Panc1 (cell line): ENCODE measurements around the gene PRXL2B. TPM values are rescaled to one million over a fixed set of nuclear protein-coding genes. Genes with fewer than 3 reads are reported as not detected.

Source experiments
- ATAC-seq: fragments of 200-7000 bp; cut with Tn5 transposase; 2 replicates; pipeline ENCODE4 v1.9.1; 2020; ENCODE audit warnings: mild to moderate bottlenecking, moderate library complexity
- BruUV-seq: library from RNA; stranded (reverse); fragments of 400-500 nt; replicated peaks from 2 replicates; lab custom pipeline; 2021; lab: Mats Ljungman, UMichigan
- CTCF ChIA-PET: fragments of 300-600 bp; sonication (Branson Sonifier 250); formaldehyde crosslinking; loops from one replicate; lab custom pipeline; 2022; ENCODE audit warnings: antibody characterized with exemption; lab: Charles Lee
- POLR2A ChIA-PET: fragments of 300-600 bp; sonication (Branson Sonifier 250); formaldehyde crosslinking; loops from one replicate; lab custom pipeline; 2022; ENCODE audit warnings: antibody characterized with exemption; lab: Charles Lee
- DNase-seq: peaks from one replicate; pipeline ENCODE4 v3.0.0-alpha.2; 2010; ENCODE audit warnings: low read depth, low spot score
- H3K27ac ChIP-seq: 2 replicates; pipeline ENCODE4 v1.5.1; 2011; ENCODE audit warnings: mild to moderate bottlenecking, low read length, inconsistent platforms
- H3K27me3 ChIP-seq: fragments of 200-500 bp; sonication (Bioruptor generic); 2 replicates; pipeline ENCODE4 v1.6.0; 2014; ENCODE audit warnings: low read length, inconsistent platforms; ENCODE audit not compliant: control insufficient read depth, insufficient read depth
- H3K36me3 ChIP-seq: fragments of 200-500 bp; sonication (Bioruptor generic); 2 replicates; pipeline ENCODE4 v1.5.1; 2014; ENCODE audit warnings: inconsistent platforms, mild to moderate bottlenecking, low read length, moderate library complexity; ENCODE audit not compliant: control insufficient read depth, insufficient read depth
- H3K4me1 ChIP-seq: 2 replicates; pipeline ENCODE4 v1.5.1; 2011; ENCODE audit warnings: inconsistent platforms, mild to moderate bottlenecking, low read length, moderate library complexity; ENCODE audit not compliant: control insufficient read depth, insufficient read depth
- H3K4me3 ChIP-seq, 2 experiments: 2 replicates each; pipeline ENCODE4 v1.5.1; 2011 to 2012; ENCODE audit warnings: low read depth in 2 of 2, low read length in 2 of 2, mild to moderate bottlenecking in 2 of 2, inconsistent platforms in 1 of 2, moderate library complexity in 1 of 2
- H3K9me3 ChIP-seq: fragments of 200-500 bp; sonication (Bioruptor generic); 2 replicates; pipeline ENCODE4 v1.5.1; 2014; ENCODE audit warnings: low read depth, mild to moderate bottlenecking, inconsistent platforms, low read length, moderate library complexity; ENCODE audit not compliant: control insufficient read depth, insufficient read depth
- POLR2AphosphoS5 ChIP-seq: IDR thresholded peaks from 2 replicates; pipeline ENCODE4 v1.6.1; 2012; ENCODE audit warnings: mild to moderate bottlenecking, low read depth, low read length, moderate library complexity
- SIN3A ChIP-seq: IDR thresholded peaks from 2 replicates; pipeline ENCODE4 v1.6.1; 2012; ENCODE audit warnings: low read depth, mild to moderate bottlenecking, low read length, moderate library complexity, borderline replicate concordance; ENCODE audit not compliant: insufficient read depth
- TCF7L2 ChIP-seq: IDR thresholded peaks from 2 replicates; pipeline ENCODE4 v1.6.1; 2011; ENCODE audit warnings: mild to moderate bottlenecking, low read depth, low read length, inconsistent platforms
- in situ Hi-C: cut with HindIII; loops from 2 replicates; pipeline ENCODE4 v1.10.0; 2016; ENCODE audit warnings: low sequenced_read_pairs, low pct_unique_long_range_greater_than_20kb
- intact Hi-C: fragments of 100-400 bp; cut with micrococcal nuclease; formaldehyde crosslinking; loops from one replicate; pipeline ENCODE4 v1.10.0; 2022; ENCODE audit not compliant: unreplicated experiment
- total RNA-seq: library from RNA; stranded (reverse); gene quantifications from one replicate; pipeline ENCODE4 v1.2.1, GENCODE V29; 2021; ENCODE audit not compliant: unreplicated experiment
- TF ChIP-seq, protein P1 (sequence below), 2 experiments: IDR thresholded peaks; 2 replicates each; pipeline ENCODE4 v1.6.1; 2011 to 2012; ENCODE audit warnings: low read depth in 2 of 2, control low read depth in 1 of 2, low read length in 1 of 2, mild to moderate bottlenecking in 1 of 2, moderate library complexity in 1 of 2; ENCODE audit not compliant: insufficient read depth in 1 of 2
- TF ChIP-seq, protein P2 (sequence below): fragments of 450-650 bp; IDR thresholded peaks from 2 replicates; pipeline ENCODE4 v1.5.1; 2017; ENCODE audit warnings: mild to moderate bottlenecking

PRXL2B gene
- total RNA-seq, 1 experiment from 2014 or later: 17.0 TPM

DNA sequence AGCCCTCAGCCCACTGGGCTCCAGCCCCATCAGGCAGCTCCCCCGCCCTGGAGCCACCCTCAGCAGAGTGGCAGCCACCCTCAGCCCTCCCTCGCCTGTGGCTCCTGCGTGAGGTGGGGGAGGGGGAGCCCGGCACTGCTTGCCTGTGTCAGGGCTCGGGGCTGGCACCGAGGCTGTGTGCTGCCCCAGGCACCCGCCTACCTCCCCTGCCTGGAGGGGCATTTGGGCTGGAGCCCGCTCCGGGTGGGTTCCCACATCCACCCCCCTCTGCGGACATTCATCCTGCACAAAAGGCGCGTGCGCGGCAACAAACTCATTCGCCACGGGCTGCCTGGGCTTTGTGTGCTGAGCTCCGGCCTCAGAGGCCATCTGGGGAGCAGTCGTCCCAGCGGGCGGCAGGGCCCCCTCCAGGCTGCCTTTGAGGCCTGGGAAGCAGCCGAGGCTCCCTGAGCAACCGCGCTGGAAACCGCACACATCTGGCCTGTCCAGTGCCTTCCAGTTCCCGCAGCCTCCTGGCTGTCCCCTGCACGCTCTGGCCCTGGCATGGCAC is 43.0 kb upstream of the PRXL2B start:
- no TSS peak for BruUV-seq
- peak overlapping the region; percentile 70 for H3K27ac ChIP-seq

DNA sequence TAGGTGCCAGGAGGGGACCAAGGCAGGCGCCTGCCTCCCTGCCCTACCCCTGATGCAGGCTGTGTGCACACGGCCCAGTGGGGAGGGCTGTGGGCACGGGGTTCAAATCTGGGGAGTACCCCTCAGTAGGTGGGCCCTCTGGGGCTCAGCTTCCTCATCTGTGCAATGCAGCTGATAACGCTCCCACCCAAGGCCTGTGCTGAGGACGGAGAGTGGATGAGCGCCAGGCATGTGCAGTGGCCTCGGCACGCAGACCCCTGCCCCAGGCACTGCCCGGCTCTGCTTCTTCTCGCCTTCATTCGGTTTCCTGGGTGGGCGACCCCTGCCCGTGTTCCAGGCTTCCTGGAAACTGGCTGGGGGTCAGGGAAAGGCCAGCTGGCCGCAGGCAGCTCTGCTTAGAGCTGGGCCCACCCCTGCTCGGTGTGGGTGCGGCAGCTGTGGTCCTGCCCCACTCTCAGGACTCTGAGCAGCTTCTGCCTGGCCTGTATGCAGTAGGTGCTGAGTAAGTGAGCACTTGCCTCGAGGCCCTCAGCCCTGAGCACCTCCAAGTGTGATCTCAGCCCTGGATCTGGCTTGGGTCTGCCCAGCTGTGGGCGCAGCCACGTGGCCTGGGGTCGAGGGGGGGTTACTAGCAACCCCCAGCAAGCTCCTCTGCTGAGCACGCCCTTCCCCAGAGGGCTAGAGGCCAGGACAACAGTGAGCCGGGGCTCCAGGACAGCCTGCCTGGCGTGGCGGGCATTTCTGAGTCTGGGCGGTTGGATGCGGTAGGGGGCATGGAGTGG is 42.3 kb upstream of the PRXL2B start:
- in situ Hi-C loops: no loop called here
- Histone ChIP-seq H3K36me3 (no peaks in the 10 kb centered on the region), H3K4me3 (no peak overlapping the region), H3K27me3 (no peaks in the 10 kb centered on the region), H3K4me1 (peaks cover 57% of the 10 kb centered on the region), H3K9me3 (no peaks in the 10 kb centered on the region), H3K27ac (peak overlapping the region; percentile 70)
- intact Hi-C loops: loop anchor here (10.0 kb wide), 1 partner anchor 79 kb away; no protein-coding TSS in a partner anchor
- no TSS peak for BruUV-seq
- TF ChIP-seq, protein P1, sequence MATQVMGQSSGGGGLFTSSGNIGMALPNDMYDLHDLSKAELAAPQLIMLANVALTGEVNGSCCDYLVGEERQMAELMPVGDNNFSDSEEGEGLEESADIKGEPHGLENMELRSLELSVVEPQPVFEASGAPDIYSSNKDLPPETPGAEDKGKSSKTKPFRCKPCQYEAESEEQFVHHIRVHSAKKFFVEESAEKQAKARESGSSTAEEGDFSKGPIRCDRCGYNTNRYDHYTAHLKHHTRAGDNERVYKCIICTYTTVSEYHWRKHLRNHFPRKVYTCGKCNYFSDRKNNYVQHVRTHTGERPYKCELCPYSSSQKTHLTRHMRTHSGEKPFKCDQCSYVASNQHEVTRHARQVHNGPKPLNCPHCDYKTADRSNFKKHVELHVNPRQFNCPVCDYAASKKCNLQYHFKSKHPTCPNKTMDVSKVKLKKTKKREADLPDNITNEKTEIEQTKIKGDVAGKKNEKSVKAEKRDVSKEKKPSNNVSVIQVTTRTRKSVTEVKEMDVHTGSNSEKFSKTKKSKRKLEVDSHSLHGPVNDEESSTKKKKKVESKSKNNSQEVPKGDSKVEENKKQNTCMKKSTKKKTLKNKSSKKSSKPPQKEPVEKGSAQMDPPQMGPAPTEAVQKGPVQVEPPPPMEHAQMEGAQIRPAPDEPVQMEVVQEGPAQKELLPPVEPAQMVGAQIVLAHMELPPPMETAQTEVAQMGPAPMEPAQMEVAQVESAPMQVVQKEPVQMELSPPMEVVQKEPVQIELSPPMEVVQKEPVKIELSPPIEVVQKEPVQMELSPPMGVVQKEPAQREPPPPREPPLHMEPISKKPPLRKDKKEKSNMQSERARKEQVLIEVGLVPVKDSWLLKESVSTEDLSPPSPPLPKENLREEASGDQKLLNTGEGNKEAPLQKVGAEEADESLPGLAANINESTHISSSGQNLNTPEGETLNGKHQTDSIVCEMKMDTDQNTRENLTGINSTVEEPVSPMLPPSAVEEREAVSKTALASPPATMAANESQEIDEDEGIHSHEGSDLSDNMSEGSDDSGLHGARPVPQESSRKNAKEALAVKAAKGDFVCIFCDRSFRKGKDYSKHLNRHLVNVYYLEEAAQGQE (IDR thresholded peaks at IDR 0.05; ENCODE audit: insufficient read depth in 1 of 2, low read depth in 2 of 2, low read length in 1 of 2): no peak
- TF ChIP-seq SIN3A (no peak), POLR2AphosphoS5 (no peak), TCF7L2 (no peak)
- TF ChIP-seq, protein P2, sequence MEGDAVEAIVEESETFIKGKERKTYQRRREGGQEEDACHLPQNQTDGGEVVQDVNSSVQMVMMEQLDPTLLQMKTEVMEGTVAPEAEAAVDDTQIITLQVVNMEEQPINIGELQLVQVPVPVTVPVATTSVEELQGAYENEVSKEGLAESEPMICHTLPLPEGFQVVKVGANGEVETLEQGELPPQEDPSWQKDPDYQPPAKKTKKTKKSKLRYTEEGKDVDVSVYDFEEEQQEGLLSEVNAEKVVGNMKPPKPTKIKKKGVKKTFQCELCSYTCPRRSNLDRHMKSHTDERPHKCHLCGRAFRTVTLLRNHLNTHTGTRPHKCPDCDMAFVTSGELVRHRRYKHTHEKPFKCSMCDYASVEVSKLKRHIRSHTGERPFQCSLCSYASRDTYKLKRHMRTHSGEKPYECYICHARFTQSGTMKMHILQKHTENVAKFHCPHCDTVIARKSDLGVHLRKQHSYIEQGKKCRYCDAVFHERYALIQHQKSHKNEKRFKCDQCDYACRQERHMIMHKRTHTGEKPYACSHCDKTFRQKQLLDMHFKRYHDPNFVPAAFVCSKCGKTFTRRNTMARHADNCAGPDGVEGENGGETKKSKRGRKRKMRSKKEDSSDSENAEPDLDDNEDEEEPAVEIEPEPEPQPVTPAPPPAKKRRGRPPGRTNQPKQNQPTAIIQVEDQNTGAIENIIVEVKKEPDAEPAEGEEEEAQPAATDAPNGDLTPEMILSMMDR: no peak
- ChIA-PET POLR2A (no interaction called here), CTCF (interaction anchor here (0.5 to 1.3 kb wide), 5 partner anchors 12 to 130 kb away, joined by 3 to 8 read pairs (median 4); partner anchors contain the start of gene TNFRSF14)
- ATAC-seq: peak; percentile 19; the same call in 1 of the 2 replicates
- DNase-seq: no peak

More for the DNA sequence above, 43.0 kb upstream of the PRXL2B start:
- ChIA-PET POLR2A (no interaction called here), CTCF (interaction anchor here (0.5 to 1.3 kb wide), 3 partner anchors 12 to 129 kb away, joined by 3 to 4 read pairs (median 3); partner anchors contain the start of gene TNFRSF14)
- 0 out of 2 replicates have a peak, but pooled peaks have one; percentile 11 for TF ChIP-seq POLR2AphosphoS5
- TF ChIP-seq, protein P1 (IDR thresholded peaks at IDR 0.05; ENCODE audit: insufficient read depth in 1 of 2, low read depth in 2 of 2, low read length in 1 of 2): no peak
- Histone ChIP-seq H3K9me3 (no peaks in the 10 kb centered on the region), H3K4me1 (peaks cover 52% of the 10 kb centered on the region), H3K27me3 (no peaks in the 10 kb centered on the region), H3K36me3 (no peaks in the 10 kb centered on the region), H3K4me3 (peak overlapping the region in 1 of 2 experiments; percentile 31; a peak in 1 of 4 replicates)
- in situ Hi-C loops: no loop called here
- intact Hi-C loops: loop anchor here (10.0 kb wide), 1 partner anchor 79 kb away; no protein-coding TSS in a partner anchor
- DNase-seq (no peak), ATAC-seq (peak; percentile 17)
